GM12865 (cell line): ENCODE measurements around the gene METTL25B.

ENCODE experiments used
- DNase-seq: peaks from one replicate; pipeline ENCODE4 v3.0.0; 2010; ENCODE audit warnings: low read depth
- H3K4me3 ChIP-seq: 2 replicates; pipeline ENCODE4 v1.5.1; 2011; ENCODE audit warnings: mild to moderate bottlenecking, low read depth, low read length, control low read depth
- TF ChIP-seq, protein P1 (sequence below): IDR thresholded peaks from 2 replicates; pipeline ENCODE4 v1.5.1; 2011; ENCODE audit warnings: low read length, control low read depth, low read depth, inconsistent platforms; ENCODE audit not compliant: insufficient read depth; ENCODE audit errors: missing control alignments

The METTL25B gene

DNA sequence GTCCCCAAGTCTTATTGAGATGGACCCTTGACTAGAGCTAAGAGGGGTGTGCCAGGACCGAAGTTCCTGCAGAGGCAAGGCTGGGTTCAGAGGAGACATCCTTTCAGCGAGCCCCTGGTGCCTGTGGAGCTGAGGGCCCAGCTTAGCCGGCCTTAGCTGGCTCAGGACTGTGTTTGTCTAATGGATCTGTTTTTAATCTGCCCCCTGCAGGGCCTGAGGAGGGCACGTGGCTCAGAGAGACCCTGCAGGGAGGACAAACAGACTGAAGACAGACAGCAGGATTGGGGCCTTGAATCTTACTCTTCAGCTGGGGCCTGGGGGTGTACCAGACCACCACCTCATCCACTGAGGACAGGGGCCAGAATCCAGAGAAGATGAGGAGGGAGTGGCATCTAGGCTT is 24.5 kb upstream of the METTL25B start:
- DNase-seq, result no peak
- H3K4me3 ChIP-seq, result no peak overlapping the region
- TF ChIP-seq, protein P1, sequence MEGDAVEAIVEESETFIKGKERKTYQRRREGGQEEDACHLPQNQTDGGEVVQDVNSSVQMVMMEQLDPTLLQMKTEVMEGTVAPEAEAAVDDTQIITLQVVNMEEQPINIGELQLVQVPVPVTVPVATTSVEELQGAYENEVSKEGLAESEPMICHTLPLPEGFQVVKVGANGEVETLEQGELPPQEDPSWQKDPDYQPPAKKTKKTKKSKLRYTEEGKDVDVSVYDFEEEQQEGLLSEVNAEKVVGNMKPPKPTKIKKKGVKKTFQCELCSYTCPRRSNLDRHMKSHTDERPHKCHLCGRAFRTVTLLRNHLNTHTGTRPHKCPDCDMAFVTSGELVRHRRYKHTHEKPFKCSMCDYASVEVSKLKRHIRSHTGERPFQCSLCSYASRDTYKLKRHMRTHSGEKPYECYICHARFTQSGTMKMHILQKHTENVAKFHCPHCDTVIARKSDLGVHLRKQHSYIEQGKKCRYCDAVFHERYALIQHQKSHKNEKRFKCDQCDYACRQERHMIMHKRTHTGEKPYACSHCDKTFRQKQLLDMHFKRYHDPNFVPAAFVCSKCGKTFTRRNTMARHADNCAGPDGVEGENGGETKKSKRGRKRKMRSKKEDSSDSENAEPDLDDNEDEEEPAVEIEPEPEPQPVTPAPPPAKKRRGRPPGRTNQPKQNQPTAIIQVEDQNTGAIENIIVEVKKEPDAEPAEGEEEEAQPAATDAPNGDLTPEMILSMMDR, result no peak

DNA sequence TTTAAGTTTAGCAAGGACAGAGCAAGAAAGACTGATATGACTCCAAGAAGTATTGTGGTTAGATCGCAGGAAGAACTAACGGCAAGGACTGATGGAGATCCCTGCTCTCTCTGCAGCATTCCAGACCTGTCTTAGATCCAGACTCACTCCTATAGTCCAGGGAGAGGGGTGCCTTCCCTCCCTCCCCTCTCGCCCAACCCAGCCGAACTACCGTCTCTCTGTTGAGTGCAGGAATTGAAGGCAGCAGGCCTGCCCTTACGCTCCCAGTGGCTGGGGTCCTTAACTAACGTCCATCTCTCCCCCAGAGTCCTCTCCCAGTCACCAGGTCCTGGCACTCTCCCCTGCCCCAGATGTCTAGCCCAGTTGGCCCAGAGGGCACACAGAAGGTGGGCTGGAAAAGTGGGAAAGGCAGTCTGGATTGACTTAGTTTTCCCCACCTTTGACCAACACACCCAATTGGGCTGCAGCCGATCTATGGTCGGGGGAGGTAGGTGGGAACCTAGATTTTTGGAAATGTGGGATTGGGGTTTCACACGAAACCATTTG is 24.0 kb upstream of the METTL25B start:
- TF ChIP-seq, protein P1, result no peak
- H3K4me3 ChIP-seq, result no peak overlapping the region
- no peak for DNase-seq

DNA sequence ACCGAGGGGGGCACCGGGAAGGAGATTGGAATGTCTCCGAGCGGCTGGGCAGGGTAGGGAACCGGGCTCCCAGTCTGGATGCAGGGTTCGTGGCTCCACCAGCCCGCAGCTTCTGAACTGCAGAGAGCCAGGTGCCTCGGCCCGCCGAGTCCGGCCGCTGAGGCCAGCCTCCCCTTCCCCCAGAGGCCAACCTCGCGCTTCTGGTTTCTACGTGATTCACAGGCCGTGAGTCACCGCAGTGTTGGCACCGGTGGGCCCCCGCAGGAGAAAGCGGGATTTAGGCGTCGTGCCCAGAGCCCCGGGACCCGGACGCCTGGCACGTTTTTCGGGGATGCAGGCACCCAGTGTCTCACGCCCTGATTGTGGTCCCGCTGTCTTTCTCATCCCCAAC is 23.3 kb upstream of the METTL25B start:
- DNase-seq, result no peak
- no peak overlapping the region for H3K4me3 ChIP-seq
- TF ChIP-seq, protein P1, result no peak

DNA sequence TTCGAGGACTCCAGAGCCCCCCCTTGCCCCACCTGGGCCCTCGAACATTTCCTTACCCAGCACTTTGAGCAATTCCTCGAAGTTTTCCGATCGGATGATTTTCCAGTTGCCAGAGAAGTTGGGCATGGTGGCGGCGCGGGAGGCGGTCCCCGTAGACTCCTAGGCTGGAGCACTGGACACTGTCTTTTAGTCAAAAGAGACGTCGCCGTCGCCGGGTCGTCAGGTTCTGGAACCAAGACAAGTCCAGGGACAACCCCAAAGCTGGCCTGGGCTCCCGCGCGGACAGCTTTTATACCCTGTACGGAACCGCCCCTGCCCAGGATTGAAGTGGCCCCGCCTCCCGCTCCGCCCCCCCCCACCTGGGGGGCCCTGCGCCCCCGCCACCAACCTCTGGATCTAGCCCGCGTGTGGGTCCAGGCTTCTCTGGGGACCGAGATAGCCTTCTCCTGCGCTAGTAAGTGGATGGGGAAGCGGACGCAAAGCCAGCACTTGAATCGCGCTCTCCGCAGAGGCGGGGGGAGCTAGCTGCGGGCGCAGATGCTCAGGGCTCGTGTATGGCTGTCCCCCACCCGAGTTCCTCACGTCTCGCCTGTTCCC is 22.9 kb upstream of the METTL25B start, which contains the start of gene CRABP2:
Gene CRABP2 (minus strand): TSS at position 263 of the 597 bp plus-strand sequence. CDS start 137 bp downstream, at position 126.
- TF ChIP-seq, protein P1, result no peak
- H3K4me3 ChIP-seq, result peak within 1 kb of the TSS; percentile 50
- DNase-seq, result no peak

DNA sequence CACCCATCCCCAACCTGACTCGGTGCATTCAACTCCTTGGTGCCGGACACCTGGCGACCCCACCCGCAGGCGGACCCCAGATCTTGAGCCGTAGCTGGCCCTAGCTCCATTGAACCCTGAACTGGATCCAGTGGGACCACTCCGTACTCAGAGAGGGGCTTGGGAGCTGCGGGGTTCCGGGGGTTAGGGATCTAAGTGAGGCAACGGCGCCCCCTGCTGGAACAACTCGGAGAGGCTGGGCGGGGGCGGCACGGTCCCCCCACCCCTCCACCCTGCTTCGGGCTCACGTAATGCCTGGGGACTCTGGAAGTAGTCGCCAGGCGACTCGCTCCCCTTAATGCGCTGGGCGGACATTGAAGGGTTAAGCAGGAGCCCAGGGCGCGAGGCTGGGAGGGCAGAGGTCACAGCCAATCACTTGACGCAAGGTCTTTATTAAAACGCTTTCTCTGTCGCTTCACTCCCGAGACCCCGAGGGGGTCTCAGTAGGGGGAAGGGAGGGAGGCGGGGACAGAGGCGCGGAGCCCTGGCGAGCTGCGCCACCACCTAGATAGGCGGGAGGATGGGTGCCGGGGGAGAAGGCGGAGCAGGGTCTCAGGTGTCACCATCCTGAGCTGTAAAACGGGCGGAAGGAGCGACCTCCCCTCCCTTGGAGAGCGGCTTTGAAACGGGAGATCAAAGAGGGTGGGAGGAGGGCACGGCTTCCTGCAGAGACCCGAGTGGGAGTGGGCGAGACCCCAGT is 22.2 kb upstream of the METTL25B start:
- TF ChIP-seq, protein P1, result peak; percentile 77
- peak; percentile 54 for DNase-seq
- H3K4me3 ChIP-seq, result peak overlapping the region; percentile 50

DNA sequence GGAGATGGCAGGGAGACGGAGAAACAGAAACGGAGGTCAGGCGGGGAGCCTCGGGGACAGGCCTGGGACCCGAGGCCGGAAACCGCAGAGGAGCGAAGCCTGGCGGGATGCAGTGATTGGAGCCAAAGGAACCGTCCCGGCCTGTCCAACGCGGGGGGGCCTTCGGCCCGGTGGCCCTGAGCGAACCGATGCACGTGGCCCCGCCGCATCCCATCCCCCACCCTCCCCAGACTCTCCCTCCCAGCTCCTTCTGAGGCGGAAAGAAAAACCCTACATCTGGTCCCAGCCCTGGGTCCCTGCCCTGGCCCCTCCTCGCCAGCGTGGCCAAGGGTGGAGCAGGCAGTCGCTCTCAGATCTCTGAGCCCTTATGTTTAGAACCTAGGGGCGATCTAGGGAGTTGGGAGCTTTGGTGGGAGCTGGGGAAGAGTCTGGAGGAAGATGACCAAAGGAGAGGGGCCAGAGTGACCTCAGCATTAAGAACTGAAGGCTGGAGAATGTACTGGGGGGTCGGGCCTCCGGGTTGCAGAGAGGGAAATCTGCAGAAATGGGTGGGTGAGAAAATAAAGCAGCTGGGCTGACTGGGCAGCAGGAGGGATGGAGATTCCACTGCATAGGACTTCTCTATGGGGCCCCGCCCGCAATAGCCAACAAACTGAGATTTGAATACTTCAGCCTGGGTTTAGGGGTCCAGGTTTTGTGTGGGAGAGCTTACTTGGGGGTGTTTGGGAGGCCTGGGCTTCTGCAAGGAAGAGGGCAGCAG is 21.4 kb upstream of the METTL25B start:
- TF ChIP-seq, protein P1, result no peak
- H3K4me3 ChIP-seq, result peak overlapping the region; percentile 50
- no peak for DNase-seq
